GM12872 (cell line): ENCODE data around the gene PRTG.

Experiments
- CTCF ChIP-seq: IDR thresholded peaks from 3 replicates; pipeline ENCODE4 v1.5.1; 2011; ENCODE audit warnings: low read depth, mild to moderate bottlenecking, low read length, moderate library complexity; ENCODE audit not compliant: insufficient read depth

Gene PRTG

GRCh38 chr15:55780292-55780691, 37.3 kb upstream of the PRTG start:
- no peak for TF ChIP-seq CTCF

- no peak for TF ChIP-seq CTCF
Measured at GRCh38 chr15:55778932-55779331, 36.0 kb upstream of the PRTG start.

GRCh38 chr15:55775316-55775715, 32.4 kb upstream of the PRTG start:
- TF ChIP-seq CTCF = no peak

GRCh38 chr15:55774113-55774970, 31.4 kb upstream of the PRTG start:
- peak; percentile 72 for TF ChIP-seq CTCF

- no peak for TF ChIP-seq CTCF
Measured at GRCh38 chr15:55770806-55771205, 27.9 kb upstream of the PRTG start.

GRCh38 chr15:55770261-55770660, 27.3 kb upstream of the PRTG start:
- no peak for TF ChIP-seq CTCF

GRCh38 chr15:55768670-55769185, 25.8 kb upstream of the PRTG start:
- TF ChIP-seq CTCF = no peak
